T-helper 2 cell treated with Interferon-gamma antibody and Interleukin-4, amounts not matched to agents 5 μg/mL and 100 μg/mL, for 36 hours (primary cell): ENCODE results near the gene VAMP8.

Source experiments
- DNase-seq: peaks from one replicate; pipeline ENCODE4 v3.0.0; 2021; ENCODE audit warnings: low spot score
- H3K27ac Mint-ChIP-seq: one replicate; pipeline ENCODE4 v1.8.0; 2021; ENCODE audit warnings: mild to moderate bottlenecking, mixed read lengths
- H3K27me3 Mint-ChIP-seq: one replicate; pipeline ENCODE4 v1.8.0; 2021; ENCODE audit warnings: low read depth, mixed read lengths
- H3K36me3 Mint-ChIP-seq: one replicate; pipeline ENCODE4 v1.8.0; 2021; ENCODE audit warnings: low read depth, mixed read lengths
- H3K4me1 Mint-ChIP-seq: one replicate; pipeline ENCODE4 v1.8.0; 2021; ENCODE audit warnings: low read depth, mixed read lengths
- H3K4me3 Mint-ChIP-seq: one replicate; pipeline ENCODE4 v1.8.0; 2022; ENCODE audit warnings: mild to moderate bottlenecking, moderate library complexity, mixed read lengths
- H3K9me3 Mint-ChIP-seq: one replicate; pipeline ENCODE4 v1.8.0; 2021; ENCODE audit warnings: mixed read lengths

Gene VAMP8

DNA sequence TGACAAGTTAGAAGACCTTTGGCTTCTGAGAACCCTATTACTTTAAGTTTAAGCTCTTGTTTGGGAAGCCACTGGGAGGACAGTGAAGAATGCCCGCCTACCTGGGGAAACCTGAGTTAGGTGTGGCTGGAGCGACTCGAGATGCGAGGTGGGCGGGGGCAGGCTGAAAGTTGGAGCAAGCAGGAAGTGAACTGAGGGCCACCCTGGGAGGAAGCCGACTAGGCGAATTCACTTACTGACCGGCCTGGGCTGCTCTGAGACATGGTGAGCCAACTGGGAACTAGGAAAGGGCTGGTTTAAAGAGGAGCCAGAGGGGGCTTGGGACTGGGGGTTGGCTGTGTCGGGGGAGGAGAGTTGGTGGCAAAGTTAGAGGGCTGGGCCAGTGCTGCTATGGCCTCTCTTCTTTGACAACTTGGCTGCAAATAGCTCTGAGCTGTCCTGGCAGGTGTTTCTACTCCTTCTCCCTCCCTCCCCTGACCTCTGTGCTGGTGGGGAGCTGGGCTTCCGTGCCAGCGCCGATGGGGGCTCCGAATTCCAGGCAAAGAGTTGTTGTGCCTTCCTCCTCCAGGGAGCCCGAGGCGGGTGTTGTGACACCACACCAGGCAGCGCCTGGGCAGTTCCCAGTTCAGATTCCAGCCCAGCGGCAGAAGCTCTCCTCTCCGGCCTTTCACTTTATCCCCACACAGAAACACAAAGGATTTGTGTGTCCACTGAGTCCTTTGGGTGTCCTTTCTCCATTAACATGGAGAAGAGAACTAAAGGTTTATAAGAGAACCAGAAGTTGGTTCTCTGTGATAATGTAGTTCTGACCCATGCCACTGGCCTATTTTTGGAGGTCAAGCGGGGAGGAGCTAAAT lies at the start of gene VAMP8:
VAMP8 (plus strand) TSS at position 201 of the 857 bp plus-strand sequence; CDS start at position 262, 61 bp downstream.
- H3K27ac Mint-ChIP-seq = peak within 1 kb of the TSS; percentile 86
- peak; percentile 46 for DNase-seq

DNA sequence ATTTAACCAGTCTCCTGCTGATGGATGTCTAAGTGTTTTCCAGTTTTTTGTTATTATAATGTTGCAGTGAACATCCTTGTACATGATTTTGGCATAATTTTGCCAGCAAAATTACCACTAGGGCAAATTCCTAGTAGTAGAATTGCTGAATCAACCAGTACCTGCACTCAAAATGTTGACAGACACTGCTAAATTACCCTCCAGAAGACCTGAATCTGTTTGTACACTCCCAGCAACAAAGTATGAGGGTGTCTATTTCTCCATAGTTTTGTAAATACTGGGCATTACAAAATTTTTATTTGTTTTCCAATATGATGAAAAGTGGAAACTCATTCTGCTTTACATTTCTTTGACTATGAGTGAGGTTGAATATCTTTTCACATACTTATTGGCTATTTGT lies 49.6 kb upstream of the VAMP8 start:
- DNase-seq = no peak
- peaks cover 29% of the 10 kb centered on the region for H3K27me3 Mint-ChIP-seq
- peaks cover 9% of the 10 kb centered on the region for H3K4me1 Mint-ChIP-seq
- H3K4me3 Mint-ChIP-seq = no peak overlapping the region
- no peaks in the 10 kb centered on the region for H3K9me3 Mint-ChIP-seq
- no peak overlapping the region for H3K27ac Mint-ChIP-seq
- no peaks in the 10 kb centered on the region for H3K36me3 Mint-ChIP-seq

More for the DNA sequence above, at the start of gene VAMP8:
- Mint-ChIP-seq H3K9me3 (no peaks in the 10 kb centered on the region), H3K27me3 (peaks cover 2% of the 10 kb centered on the region), H3K36me3 (peaks cover 27% of the 10 kb centered on the region), H3K4me1 (peaks cover 26% of the 10 kb centered on the region), H3K4me3 (peak within 1 kb of the TSS; percentile 96)

DNA sequence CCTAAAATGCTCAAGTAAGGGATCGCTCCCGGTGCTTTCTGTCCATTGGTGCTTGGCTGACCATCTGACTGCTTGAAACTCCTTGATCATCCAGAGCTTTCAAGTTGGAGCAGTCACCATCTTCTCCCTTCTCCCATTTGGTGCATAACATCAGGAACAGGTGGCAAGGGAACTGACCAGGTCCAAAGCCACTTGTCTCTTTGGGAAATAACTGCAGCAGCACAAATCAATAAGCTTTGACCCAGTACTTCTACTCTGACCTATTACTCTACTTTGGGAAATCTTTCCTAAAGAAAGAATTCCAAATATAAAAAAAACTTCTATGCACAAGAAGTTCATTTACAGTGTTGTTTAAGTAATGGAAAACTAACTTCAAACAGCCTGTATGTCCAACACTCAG lies 49.0 kb upstream of the VAMP8 start:
- Mint-ChIP-seq H3K4me3 (no peak overlapping the region), H3K4me1 (peaks cover 9% of the 10 kb centered on the region), H3K36me3 (no peaks in the 10 kb centered on the region), H3K27me3 (peaks cover 29% of the 10 kb centered on the region), H3K27ac (no peak overlapping the region), H3K9me3 (no peaks in the 10 kb centered on the region)
- no peak for DNase-seq

DNA sequence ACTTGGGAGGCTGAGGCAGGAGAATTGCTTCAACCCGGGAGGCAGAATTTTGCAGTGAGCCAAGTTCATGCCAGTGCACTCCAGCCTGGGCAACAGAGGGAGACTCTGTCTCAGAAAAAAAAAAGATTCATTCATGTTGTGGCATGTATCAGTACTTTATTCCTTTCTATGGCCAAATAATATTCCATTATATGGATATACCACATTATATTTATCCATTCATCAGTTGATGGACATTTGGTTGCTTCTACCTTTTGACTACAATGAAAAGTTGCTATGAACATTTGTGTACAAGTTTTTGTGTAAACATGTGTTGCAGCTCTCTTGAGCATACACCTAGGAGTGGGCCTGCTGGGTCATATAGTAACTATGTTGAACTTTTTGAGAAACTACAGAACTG lies 47.6 kb upstream of the VAMP8 start:
- H3K4me1 Mint-ChIP-seq = peaks cover 2% of the 10 kb centered on the region
- H3K9me3 Mint-ChIP-seq = no peaks in the 10 kb centered on the region
- H3K36me3 Mint-ChIP-seq = no peaks in the 10 kb centered on the region
- DNase-seq = no peak
- peaks cover 29% of the 10 kb centered on the region for H3K27me3 Mint-ChIP-seq
- no peak overlapping the region for H3K27ac Mint-ChIP-seq
- no peak overlapping the region for H3K4me3 Mint-ChIP-seq

DNA sequence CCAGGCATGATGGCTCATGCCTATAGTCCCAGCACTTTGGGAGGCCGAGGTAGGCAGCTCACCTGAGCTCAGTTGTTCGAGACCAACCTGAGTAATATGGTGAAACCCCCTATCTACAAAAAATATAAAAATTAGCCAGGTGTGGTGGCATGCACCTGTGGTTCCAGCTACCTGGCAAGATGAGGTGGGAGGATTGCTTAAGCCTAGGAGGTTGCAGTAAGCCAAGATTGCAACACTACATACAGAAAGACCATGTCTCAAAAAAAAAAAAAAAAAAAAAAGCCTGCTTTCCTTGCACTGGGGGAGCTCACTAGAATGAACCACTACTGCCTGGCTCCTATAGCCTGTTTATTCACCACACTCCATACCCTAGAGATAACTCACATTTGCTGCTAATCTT lies 45.8 kb upstream of the VAMP8 start:
- H3K4me3 Mint-ChIP-seq = no peak overlapping the region
- no peaks in the 10 kb centered on the region for H3K9me3 Mint-ChIP-seq
- peaks cover 3% of the 10 kb centered on the region for H3K36me3 Mint-ChIP-seq
- H3K27ac Mint-ChIP-seq = no peak overlapping the region
- peaks cover 28% of the 10 kb centered on the region for H3K27me3 Mint-ChIP-seq
- DNase-seq = no peak
- H3K4me1 Mint-ChIP-seq = peaks cover 5% of the 10 kb centered on the region

DNA sequence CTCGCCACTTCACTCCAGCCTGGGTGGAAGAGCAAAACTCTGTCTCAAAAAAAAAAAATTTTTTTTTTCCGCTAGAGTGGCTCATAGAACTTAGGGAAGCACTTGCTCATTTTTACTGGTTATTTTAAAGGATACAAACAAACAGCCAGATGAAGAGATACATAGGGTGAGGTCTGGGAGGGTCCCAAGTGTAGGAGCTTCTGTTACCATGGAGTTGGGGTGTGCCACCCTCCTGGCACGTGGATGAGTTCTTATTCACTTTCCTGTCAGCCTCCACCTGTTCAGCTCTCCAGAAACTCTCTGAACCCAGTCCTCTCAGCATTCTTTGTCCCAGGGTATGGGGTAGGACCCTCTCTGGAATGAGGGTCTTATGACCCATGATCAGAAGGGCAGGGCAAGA lies 43.3 kb upstream of the VAMP8 start:
- Mint-ChIP-seq H3K9me3 (no peaks in the 10 kb centered on the region), H3K27ac (no peak overlapping the region), H3K36me3 (peaks cover 3% of the 10 kb centered on the region), H3K4me3 (no peak overlapping the region), H3K4me1 (peaks cover 16% of the 10 kb centered on the region), H3K27me3 (peaks cover 13% of the 10 kb centered on the region)
- no peak for DNase-seq

DNA sequence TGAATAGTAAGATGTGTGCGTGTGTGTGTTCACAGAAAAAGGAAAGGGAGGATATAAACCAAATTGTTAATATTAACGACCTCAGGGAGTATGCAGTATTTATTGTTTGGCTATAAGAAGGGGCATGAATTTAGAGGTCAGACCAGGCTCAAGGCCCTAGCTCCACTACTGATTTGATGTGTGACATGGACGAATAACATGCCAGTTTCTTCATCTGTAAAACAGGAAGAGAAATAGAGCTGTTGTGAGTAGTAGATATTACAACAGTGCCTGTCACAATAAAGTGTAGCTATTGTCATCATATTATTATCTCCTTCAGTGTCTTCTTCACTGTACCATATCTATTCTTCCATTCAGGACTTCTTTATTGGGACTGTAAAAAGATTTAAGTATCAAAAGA lies 42.5 kb upstream of the VAMP8 start:
- Mint-ChIP-seq H3K4me1 (peaks cover 16% of the 10 kb centered on the region), H3K9me3 (no peaks in the 10 kb centered on the region), H3K4me3 (no peak overlapping the region), H3K36me3 (peaks cover 6% of the 10 kb centered on the region), H3K27me3 (peaks cover 7% of the 10 kb centered on the region), H3K27ac (no peak overlapping the region)
- DNase-seq = no peak

DNA sequence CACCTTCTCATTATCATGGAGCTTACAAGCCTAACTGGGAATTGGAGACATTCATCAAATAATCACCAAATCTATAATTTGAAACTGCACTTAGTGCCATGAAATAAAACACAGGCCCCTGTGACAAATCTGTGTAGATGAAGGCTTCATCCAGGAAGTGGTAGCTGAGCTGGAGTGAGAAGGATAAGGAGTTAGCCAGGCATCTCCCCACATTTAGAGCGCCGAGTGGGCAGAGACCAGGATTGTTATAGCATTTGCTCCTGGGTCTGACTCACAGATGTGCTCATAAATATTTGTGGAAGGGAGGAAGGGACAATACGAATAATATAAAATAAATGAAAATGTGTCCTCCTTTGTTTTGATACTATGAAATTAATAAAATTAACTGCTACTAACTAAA lies 40.9 kb upstream of the VAMP8 start:
- H3K4me1 Mint-ChIP-seq = peaks cover 26% of the 10 kb centered on the region
- H3K27ac Mint-ChIP-seq = no peak overlapping the region
- H3K27me3 Mint-ChIP-seq = peaks cover 3% of the 10 kb centered on the region
- no peak overlapping the region for H3K4me3 Mint-ChIP-seq
- no peaks in the 10 kb centered on the region for H3K9me3 Mint-ChIP-seq
- peaks cover 22% of the 10 kb centered on the region for H3K36me3 Mint-ChIP-seq
- no peak for DNase-seq

DNA sequence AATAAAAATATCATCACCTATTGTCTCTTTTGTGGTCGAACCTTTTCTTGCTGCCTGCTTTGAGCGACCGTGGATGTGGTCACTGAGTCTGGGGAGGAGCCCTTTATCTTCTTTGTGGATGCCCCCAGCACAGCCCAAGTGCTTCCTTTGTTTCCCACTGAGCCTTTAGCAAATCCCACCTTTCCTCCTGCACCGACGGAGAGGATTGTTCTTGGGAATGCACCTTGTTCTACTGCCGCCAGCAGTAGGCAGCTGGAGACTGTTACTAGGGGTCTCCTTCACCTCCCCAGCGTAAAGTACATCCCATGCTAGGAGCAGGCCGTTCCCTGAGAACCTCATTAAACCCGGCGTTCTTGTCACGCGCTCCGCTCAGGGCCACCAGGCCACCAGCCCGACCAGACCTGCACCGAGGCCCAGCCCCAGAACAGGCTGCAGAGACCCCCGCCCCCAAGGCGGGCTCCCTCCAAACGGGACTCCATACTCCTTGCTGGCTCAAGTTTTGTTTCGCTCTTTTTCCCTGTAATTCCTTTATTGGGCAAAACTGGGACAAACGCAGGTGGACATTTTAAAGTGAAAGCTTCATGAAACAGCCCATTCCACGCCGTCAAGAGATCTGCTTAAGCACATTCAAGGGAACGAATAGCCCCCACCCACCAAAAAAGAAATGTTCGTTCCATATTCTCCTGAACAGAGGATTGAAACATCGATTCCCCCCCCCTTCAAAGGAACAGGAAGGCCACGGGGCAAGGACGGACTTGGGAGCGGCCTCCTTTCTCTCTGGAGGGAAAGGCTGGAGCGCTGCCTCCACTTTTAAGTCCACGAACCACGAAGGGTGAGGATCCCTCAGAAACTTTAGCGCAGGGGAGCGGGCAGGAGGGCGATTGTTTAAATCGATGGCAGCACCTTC lies 39.5 kb upstream of the VAMP8 start:
- peak overlapping the region; percentile 94 for H3K4me3 Mint-ChIP-seq
- no peaks in the 10 kb centered on the region for H3K9me3 Mint-ChIP-seq
- DNase-seq = peak; percentile 17
- no peaks in the 10 kb centered on the region for H3K27me3 Mint-ChIP-seq
- peak overlapping the region; percentile 97 for H3K27ac Mint-ChIP-seq
- peaks cover 36% of the 10 kb centered on the region for H3K4me1 Mint-ChIP-seq
- peaks cover 35% of the 10 kb centered on the region for H3K36me3 Mint-ChIP-seq

DNA sequence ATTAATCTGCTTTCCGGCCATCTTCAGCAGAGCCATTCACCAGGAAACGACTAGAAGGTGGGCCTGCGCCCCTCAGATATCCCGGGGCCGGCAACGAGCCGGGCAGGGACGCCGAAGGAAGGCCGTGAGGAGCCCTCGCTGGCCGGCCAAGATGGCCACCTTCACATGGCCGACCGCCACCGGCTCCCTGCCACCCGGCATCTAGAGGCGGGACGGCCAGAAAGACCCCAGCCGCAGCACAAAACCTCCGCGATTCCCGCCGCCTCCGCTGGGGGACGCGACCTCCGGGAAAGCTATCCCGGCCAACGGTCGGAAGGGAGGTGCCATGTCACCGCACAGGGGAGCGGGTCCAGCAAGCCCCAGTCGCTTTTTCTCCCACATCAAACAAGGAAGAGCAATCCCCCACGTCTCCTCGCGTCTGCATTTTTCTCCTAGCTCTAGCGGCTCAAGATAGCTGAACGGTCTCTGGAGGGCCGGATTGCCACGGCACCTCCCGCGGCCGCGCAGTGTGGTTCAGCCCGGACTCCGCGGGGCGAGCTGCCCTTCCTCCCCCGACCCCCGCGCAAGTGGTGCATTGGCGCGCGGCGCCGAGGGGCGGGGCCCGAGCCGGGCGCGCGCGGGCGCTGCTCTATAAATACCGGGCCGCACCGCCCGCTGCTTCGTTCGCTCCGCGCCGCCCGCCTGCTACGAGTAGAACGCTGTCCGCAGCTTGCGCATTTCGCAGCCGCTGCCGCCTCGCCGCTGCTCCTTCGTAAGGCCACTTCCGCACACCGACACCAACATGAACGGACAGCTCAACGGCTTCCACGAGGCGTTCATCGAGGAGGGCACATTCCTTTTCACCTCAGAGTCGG lies 38.7 kb upstream of the VAMP8 start, which contains the start of gene MAT2A:
MAT2A (plus strand) TSS at position 662 of the 854 bp plus-strand sequence; CDS start at position 782, 120 bp downstream.
- Mint-ChIP-seq H3K27me3 (no peaks in the 10 kb centered on the region), H3K4me3 (peak within 1 kb of the TSS; percentile 96), H3K4me1 (peaks cover 41% of the 10 kb centered on the region), H3K9me3 (no peaks in the 10 kb centered on the region), H3K27ac (peak within 1 kb of the TSS; percentile 97), H3K36me3 (peaks cover 43% of the 10 kb centered on the region)
- DNase-seq = peak; percentile 92

DNA sequence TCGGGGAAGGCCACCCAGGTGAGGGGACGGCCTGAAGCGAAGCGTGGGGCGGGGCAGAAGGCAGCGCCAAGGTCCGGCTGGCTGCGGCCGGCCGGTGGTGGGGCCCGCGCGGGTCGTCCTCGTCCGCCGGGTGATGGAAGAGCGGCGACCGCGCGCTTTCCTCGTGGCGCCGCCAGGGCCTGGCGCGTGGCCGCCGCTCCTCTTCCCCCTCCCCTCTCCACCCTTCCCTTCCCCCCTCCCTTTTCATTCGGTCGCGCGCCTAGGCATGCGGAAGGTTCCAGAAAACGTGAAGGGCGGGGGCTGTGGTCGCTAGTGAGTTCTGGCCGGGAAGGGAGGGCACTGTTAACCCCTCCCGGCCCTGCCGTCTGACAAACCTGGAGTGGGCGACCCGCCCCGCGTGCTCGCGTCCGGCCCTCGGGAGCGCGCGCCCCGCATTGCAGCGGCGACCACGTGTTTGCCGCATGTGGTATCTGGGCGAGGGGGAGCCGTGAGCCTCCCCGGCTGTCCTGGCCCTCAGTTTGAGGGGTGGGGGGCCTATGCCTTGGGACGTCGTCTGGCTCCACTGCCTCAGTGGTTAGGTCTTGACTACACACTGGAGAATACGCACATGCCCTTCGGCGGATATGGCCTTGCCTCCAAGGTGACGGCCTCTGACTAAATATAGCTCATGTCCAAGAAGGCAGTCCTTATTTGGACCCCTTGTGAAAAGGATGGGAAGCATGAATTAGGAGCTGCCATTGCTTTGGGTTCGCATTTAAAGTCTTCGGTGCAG lies 37.8 kb upstream of the VAMP8 start:
- Mint-ChIP-seq H3K27me3 (no peaks in the 10 kb centered on the region), H3K4me1 (peaks cover 48% of the 10 kb centered on the region), H3K4me3 (peak overlapping the region; percentile 96), H3K27ac (peak overlapping the region; percentile 97), H3K9me3 (no peaks in the 10 kb centered on the region), H3K36me3 (peaks cover 50% of the 10 kb centered on the region)
- DNase-seq = peak; percentile 78

DNA sequence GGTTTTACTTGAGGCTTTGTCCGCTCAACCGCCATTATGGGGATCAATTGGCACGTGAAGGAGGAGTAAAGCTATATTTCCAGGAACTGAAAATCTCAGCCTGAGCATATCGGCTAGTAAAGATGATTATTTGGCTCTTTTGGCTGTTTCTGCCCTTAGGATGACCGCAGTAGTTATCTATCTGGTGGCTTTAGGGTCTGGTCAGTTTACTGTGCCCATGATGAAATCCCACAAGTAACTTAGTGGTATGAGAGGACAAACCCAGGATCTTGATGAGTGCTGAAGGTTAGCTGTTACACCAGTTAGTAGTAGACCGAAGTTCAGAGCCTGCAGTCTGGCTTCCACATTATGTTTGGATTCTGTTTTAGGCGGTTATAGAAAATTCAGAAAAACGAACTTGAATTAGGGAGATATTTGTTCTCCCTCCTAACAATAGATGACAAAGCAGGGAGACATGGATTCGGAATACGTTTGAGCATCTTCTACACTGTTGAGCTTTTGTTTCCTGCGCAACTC lies 37.2 kb upstream of the VAMP8 start:
- peaks cover 56% of the 10 kb centered on the region for H3K36me3 Mint-ChIP-seq
- no peak for DNase-seq
- H3K4me3 Mint-ChIP-seq = peak overlapping the region; percentile 96
- no peaks in the 10 kb centered on the region for H3K9me3 Mint-ChIP-seq
- H3K27ac Mint-ChIP-seq = peak overlapping the region; percentile 97
- H3K4me1 Mint-ChIP-seq = peaks cover 48% of the 10 kb centered on the region
- H3K27me3 Mint-ChIP-seq = no peaks in the 10 kb centered on the region
